Measurements from ENCODE around the gene METTL15. TPM values are rescaled to one million over a fixed set of nuclear protein-coding genes. Genes with fewer than 3 reads are reported as not detected.
"Not testable (repeated sequence)": the region's sequence is repeated elsewhere in the genome, so short reads cannot be mapped to it uniquely, and the experiment has no call there.

Gene METTL15
- polyA plus RNA-seq, 3 donors = 14.5 to 18.9 (median 17.9) TPM

- DNase-seq = no peak
These were observed 62.6 kb downstream of the METTL15 start for GRCh38 chr11:28170759-28171158.

GRCh38 chr11:28176351-28176750 is 68.2 kb downstream of the METTL15 start:
- no peak for DNase-seq

GRCh38 chr11:28195449-28195848 is 87.3 kb downstream of the METTL15 start:
- DNase-seq = no peak

- DNase-seq = no peak
These were observed 101.7 kb downstream of the METTL15 start for GRCh38 chr11:28209906-28210305.

DNA sequence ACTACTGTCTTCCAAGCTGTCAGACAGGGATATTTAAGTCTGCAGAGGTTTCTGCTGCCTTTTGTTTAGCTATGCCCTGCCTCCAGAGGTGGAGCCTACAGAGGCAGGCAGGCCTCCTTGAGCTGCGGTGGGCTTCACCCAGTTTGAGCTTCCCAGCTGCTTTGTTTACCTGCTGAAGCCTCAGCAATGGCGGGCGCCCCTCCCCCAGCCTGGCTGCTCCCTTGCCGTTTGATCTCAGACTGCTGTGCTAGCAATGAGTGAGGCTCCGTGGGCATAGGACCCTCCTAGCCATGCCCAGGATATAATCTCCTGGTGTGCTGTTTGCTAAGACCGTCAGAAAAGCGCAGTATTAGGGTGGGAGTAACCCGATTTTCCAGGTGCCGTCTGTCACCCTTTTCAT is 113.9 kb downstream of the METTL15 start:
- DNase-seq = not testable (repeated sequence)

DNA sequence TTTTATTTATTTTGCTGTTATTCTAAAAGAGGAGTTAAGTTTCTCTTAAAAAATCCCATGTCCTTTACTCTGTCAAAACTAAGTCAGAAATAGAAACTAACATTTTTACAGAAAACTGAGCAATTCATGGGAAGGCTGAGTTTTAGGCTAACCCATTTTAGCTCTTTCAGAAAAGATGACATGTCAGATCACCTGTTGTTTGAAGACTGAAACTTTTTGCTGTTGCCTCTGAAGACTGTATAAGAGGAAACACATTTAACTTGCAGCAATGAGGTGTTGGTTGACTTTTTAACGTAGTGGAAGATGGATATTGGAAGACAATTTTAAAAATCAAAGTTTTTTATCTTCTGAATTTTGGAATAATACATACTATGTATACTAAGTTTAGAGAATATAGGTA is 115.4 kb downstream of the METTL15 start:
- DNase-seq = no peak

DNA sequence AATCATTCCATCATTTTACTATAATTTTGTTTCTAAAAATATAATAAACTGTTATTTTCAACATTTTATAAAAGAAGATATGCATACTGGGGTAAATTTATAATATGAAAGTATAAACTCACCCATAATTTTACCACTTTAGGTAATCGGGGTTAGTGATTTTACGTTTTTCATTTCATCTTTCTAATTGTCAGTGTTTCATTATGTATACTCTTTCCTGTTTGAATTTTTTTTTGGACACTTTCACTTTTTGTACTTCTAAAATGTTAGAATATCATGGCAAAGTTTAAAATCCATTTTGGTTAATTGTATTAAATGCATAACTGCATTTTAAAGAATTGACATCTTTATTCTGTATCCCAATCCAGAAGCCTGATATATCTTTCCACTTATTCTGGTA is 115.8 kb downstream of the METTL15 start:
- DNase-seq = no peak

DNA sequence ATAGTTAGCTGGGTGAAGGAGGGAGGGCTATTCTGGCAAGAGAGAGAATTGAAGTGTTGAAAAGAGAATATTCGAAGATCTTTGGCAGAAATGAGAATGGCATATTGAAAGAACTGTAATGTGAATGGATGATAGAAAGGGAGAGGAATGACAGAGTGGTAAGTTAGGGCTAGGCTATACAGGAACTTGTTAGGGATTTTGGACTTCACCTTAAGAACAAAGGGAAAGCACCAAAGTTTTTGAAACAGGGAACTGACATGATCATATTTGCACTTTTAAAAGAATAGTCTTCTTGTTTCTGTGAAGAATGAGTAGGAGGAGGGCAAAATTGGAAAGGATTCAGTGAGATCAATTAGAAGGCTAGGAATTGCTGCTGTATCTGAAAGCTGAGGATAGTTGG is 119.3 kb downstream of the METTL15 start:
- DNase-seq = no peak

DNA sequence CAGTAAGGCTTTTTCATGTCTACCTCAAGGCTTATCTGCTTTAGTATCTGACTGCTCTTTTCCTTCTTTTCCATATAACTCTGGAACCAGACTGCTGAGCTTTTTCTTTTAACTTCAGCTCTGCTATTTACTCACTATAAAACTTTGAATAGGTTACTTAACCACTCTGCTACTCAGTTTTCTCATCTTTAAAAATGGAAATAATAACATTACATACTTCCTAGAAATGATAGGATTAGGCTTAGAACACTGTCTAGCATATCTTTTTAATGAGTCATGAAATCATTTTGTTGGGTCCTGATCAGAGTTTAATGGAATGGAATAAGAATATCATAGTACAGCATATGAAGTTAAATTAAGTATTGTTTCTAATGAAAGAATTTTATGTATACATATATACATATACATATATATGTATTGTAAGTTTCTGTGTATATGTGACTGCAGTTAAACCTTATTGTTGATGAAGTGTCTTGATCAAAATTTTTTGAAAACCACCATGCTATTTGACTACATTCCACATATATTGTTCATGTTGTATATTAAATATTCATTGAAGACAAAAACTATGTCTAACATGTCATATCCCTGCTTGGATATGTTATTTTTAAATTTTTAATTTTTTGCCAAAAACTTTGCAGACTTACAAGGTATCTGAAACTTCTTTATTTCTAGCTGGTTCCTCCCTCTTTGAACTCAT is 120.2 kb downstream of the METTL15 start:
- DNase-seq = no peak

DNA sequence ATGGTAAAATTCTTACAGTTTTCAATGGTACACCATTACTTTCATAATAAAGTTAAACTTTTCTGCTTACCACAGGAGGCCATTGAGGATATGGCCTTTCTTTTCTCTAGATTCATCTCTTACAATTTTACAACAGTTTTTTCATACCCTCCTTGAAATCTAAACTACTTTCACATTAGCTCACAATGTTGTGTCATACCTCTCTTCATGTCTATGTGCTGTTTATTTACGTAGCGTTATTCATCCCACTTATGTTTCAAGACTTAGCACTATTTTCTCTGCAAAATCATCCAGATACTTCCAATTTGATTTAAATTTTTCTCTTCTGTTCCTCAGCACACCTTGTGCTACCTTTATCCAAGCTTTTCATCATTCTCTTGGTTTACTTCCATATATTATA is 123.3 kb downstream of the METTL15 start:
- no peak for DNase-seq

DNA sequence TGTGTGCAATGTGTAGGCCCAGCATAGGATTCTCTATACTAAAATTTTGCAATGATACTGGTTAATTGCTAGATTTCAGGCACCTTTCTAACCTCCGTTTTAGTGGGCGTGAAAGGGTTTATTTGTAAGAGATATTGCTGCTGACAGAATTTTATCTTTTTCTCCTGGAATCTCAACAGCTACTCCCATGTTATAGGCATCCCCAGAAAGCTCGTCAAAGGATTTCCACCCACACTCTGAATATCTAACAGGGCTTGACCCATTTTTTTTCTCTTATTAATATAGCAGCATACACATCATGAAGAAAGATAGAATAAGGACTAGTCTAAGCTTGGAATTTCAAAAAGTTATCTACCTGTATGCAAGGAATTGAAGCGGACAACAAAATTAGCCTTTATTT is 124.5 kb downstream of the METTL15 start:
- DNase-seq = no peak

- DNase-seq = no peak
These were observed 133.6 kb downstream of the METTL15 start for GRCh38 chr11:28241760-28242159.

DNA sequence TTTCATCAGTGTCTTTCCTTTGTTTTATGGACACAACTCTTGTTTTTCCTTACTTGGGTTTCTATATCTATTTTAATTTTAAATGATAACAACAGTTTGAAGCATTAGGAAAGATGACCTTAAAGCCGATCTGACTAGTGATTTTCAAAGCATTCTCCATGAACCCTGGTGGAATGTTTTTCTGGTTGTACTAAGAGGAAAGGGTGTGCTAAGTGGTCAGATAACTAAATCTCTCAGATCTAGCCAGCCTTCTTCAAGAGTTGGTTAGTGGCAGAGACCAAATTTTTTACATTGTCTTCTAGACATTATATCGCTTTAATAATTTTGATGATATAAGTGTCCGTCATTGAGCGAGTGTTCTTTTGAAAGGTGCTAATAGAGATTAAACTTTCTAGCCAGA is 134.4 kb downstream of the METTL15 start:
- no peak for DNase-seq

- no peak for DNase-seq
These were observed 134.9 kb downstream of the METTL15 start for GRCh38 chr11:28243061-28243460.

DNA sequence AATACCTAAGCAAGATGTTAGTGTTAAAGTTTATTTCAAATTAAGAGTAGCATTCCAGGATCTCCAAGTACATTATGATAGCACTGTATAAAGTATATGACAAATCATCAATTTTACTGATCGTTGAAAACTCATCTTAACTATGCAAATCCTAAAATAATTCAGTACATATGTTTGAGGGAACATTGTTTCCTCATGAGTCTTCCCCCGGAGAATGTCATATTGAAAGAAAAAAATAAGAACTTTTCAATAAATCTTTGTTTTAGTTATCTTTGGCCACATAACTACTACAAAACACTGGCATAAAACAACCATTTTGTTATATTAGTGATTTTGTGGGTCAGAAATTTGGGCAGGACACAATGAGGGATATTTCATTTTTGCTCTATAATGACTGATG is 135.4 kb downstream of the METTL15 start:
- no peak for DNase-seq

- no peak for DNase-seq
These were observed 136.9 kb downstream of the METTL15 start for GRCh38 chr11:28245131-28245530.

DNA sequence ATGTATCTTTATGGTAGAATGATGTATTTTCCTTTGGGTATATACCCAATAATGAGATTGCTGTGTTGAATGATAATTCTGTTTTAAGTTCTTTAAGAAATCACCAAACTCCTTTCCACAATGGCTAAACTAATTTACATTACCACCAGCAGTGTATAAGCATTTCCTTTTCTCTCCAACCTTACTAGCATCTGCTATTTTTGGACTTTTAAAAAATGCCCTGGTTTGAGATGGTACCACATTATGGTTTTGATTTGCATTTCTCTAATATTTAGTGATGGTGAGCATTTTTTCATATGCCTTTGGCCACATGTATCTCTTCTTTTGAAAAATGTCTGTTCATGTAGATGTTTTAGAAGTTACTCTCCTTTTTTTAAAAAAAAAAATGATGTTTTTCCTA is 142.0 kb downstream of the METTL15 start:
- DNase-seq = no peak

DNA sequence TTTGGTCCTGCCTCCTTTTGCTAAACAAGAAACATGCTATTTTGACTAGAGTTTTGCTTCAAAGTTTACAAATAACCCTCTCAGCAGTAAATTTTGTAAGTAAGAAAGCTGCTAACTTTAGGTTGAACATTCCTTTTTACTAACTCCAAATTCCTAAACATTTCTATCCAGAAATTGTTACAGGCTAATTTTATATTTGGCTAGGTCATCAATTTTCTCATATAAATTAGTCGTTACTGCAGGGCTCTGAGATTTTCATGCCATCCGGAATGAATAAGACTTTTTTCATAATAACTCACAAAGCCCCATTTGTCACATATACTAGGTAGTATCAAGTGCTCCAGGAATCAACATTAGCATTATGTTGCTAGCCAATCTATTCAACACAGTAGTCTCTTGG is 143.1 kb downstream of the METTL15 start:
- no peak for DNase-seq

GRCh38 chr11:28257761-28258160 is 149.6 kb downstream of the METTL15 start:
- no peak for DNase-seq

- no peak for DNase-seq
These were observed 151.1 kb downstream of the METTL15 start for GRCh38 chr11:28259177-28259843.

DNA sequence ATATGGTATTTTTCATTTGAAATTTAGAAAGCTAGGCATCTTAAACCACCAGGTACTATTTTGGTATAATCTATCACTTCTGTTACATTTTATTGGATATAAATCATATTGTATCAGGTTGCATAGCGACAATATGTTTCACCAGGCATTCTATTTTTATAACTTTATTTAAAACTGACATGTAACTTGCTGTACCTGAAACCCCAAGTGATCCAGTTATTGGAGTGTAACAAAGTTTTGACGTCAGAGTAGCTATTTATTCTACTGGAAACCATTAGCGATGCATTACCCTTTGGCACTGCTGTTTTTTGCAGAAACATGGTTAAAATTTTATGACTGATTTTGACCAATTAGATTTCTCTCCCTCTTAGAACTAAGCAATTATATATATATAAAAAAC is 160.7 kb downstream of the METTL15 start:
- no peak for DNase-seq

DNA sequence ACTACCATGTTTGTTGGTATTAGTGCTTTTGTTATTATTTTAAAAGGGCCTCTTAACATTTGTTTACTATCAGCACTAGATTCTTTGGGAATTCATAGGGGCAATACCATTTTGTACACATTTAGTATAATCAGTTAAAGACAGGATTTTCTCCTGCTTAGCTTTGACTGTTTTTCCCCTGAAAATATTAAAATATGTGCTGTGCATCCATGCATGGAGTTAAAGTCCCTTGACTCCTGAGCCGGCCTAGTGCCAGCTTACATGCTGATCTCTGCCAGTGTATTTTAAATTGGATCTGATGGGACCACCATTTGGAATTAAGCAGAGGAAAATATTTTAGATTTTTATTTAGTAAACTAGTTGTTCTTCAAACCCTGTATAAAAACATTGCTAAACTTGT is 161.4 kb downstream of the METTL15 start:
- DNase-seq = no peak

DNA sequence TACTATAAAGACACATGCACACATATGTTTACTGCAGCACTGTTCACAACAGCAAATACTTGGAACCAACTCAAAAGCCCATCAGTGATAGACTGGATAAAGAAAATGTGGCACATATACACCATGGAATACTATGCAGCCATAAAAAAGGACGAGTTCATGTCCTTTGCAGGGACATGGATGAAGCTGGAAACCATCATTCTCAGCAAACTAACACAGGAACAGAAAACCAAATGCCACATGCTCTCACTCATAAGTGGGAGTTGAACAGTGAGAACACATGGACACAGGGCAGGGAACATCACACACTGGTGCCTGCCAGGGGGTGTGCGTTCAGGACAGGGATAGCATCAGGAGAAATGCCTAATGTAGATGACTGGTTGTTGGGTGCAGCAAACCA is 164.1 kb downstream of the METTL15 start:
- not testable (repeated sequence) for DNase-seq

GRCh38 chr11:28274216-28274615 is 166.0 kb downstream of the METTL15 start:
- DNase-seq = no peak
